Activated T-cell treated with anti-CD3 and anti-CD28 coated beads, Interleukin-2, amount 50 U/mL, for 4 hours (primary cell): ENCODE data around the gene IL6. TPM values are rescaled to one million over a fixed set of nuclear protein-coding genes. Genes with fewer than 3 reads are reported as not detected.
"Not testable (repeated sequence)": the region's sequence is repeated elsewhere in the genome, so short reads cannot be mapped to it uniquely, and the experiment has no call there.

ENCODE experiments used
- ATAC-seq, 2 donors: fragments of 200-7000 bp; cut with Tn5 transposase; one replicate each; pipeline ENCODE4 v1.10.0; 2021
- DNase-seq: peaks from one replicate; pipeline ENCODE4 v3.0.0-alpha.2; 2020
- H3K27me3 Mint-ChIP-seq: one replicate; pipeline ENCODE4 v1.8.0; 2021; ENCODE audit warnings: low read depth, mixed read lengths
- H3K36me3 Mint-ChIP-seq: one replicate; pipeline ENCODE4 v1.8.0; 2022; ENCODE audit warnings: mixed read lengths; ENCODE audit not compliant: insufficient read depth
- H3K4me1 Mint-ChIP-seq: one replicate; pipeline ENCODE4 v1.8.0; 2021; ENCODE audit warnings: low read depth, mixed read lengths
- H3K4me3 Mint-ChIP-seq: one replicate; pipeline ENCODE4 v1.8.0; 2021; ENCODE audit warnings: mild to moderate bottlenecking, moderate library complexity, mixed read lengths
- H3K9me3 Mint-ChIP-seq: one replicate; pipeline ENCODE4 v1.8.0; 2021; ENCODE audit warnings: mixed read lengths
- total RNA-seq, 3 donors: library from RNA; stranded (reverse); gene quantifications; one replicate each; pipeline ENCODE4 v1.2.1, GENCODE V29; 2021

The IL6 gene
- total RNA-seq, 3 donors from 2014 or later = 9.3 to 35.4 (median 10.0) TPM

GRCh38 chr7:22765609-22766008 is 38.6 kb downstream of the IL6 start:
- Mint-ChIP-seq H3K4me3 (no peak overlapping the region), H3K36me3 (no peaks in the 10 kb centered on the region), H3K27me3 (peaks cover 37% of the 10 kb centered on the region), H3K9me3 (peaks cover under 1% of the 10 kb centered on the region), H3K4me1 (no peaks in the 10 kb centered on the region)
- DNase-seq = no peak
- ATAC-seq = no peak

- peaks cover 21% of the 10 kb centered on the region for H3K27me3 Mint-ChIP-seq
- H3K4me3 Mint-ChIP-seq = no peak overlapping the region
- DNase-seq = no peak
- no peak for ATAC-seq
- H3K4me1 Mint-ChIP-seq = no peaks in the 10 kb centered on the region
- no peaks in the 10 kb centered on the region for H3K36me3 Mint-ChIP-seq
- no peaks in the 10 kb centered on the region for H3K9me3 Mint-ChIP-seq
Measured at GRCh38 chr7:22771194-22771871, 44.3 kb downstream of the IL6 start.

- ATAC-seq (no peak), DNase-seq (no peak)
- H3K4me1 Mint-ChIP-seq = no peaks in the 10 kb centered on the region
- H3K9me3 Mint-ChIP-seq = no peaks in the 10 kb centered on the region
- no peak overlapping the region for H3K4me3 Mint-ChIP-seq
- H3K27me3 Mint-ChIP-seq = peaks cover 19% of the 10 kb centered on the region
- H3K36me3 Mint-ChIP-seq = no peaks in the 10 kb centered on the region
Measured at GRCh38 chr7:22771872-22772228, 44.9 kb downstream of the IL6 start.

GRCh38 chr7:22772885-22773284 is 45.9 kb downstream of the IL6 start:
- Mint-ChIP-seq H3K36me3 (no peaks in the 10 kb centered on the region), H3K9me3 (no peaks in the 10 kb centered on the region), H3K27me3 (peaks cover 17% of the 10 kb centered on the region), H3K4me1 (no peaks in the 10 kb centered on the region), H3K4me3 (no peak overlapping the region)
- DNase-seq = no peak
- no peak for ATAC-seq

- no peak for DNase-seq
- Mint-ChIP-seq H3K4me3 (no peak overlapping the region), H3K9me3 (no peaks in the 10 kb centered on the region)
Measured at GRCh38 chr7:22776964-22777363, 50.0 kb downstream of the IL6 start.

GRCh38 chr7:22779730-22780323 is 52.8 kb downstream of the IL6 start:
- H3K4me1 Mint-ChIP-seq, H3K27me3 Mint-ChIP-seq, H3K9me3 Mint-ChIP-seq, H3K36me3 Mint-ChIP-seq, ATAC-seq, H3K4me3 Mint-ChIP-seq, DNase-seq: not testable (repeated sequence)

More at GRCh38 chr7:22776964-22777363, 50.0 kb downstream of the IL6 start:
- Mint-ChIP-seq H3K4me1 (no peaks in the 10 kb centered on the region), H3K36me3 (no peaks in the 10 kb centered on the region), H3K27me3 (peaks cover 7% of the 10 kb centered on the region)
- ATAC-seq = no peak

GRCh38 chr7:22781230-22781711 is 54.3 kb downstream of the IL6 start:
- Mint-ChIP-seq H3K36me3 (no peaks in the 10 kb centered on the region), H3K4me1 (no peaks in the 10 kb centered on the region), H3K4me3 (no peak overlapping the region), H3K9me3 (no peaks in the 10 kb centered on the region), H3K27me3 (peaks cover 3% of the 10 kb centered on the region)
- no peak for ATAC-seq
- no peak for DNase-seq

Other genes starting within 250 kb of the IL6 start
- under 1 TPM; 0.20 to 0.33 (median 0.24) TPM for gene STEAP1B, start 227.0 kb upstream of the IL6 start, total RNA-seq
- gene TOMM7, start 95.6 kb downstream of the IL6 start, total RNA-seq = 100 to 1,000 TPM; 225 to 255 (median 244) TPM